Measurements from ENCODE around the gene AP1G1. TPM values are rescaled to one million over a fixed set of nuclear protein-coding genes. Genes with fewer than 3 reads are reported as not detected.

The AP1G1 gene
- total and polyA plus RNA-seq, 7 experiments from 2014 or later, result 6.7 to 147 (median 97.7) TPM

- no peaks in the 10 kb centered on the region for H3K9me3 ChIP-seq (ENCODE audit: control insufficient read depth in 2 of 3, low read length in 3 of 3)
- peaks cover 0 to 2% (median 0%) of the 10 kb centered on the region in 5 donors for H3K27me3 Mint-ChIP-seq
Measured at GRCh38 chr16:71807905-71808592, 585 bp downstream of the AP1G1 start.

GRCh38 chr16:71803305-71803690 lies 5.3 kb downstream of the AP1G1 start:
- intact Hi-C loops (cut with micrococcal nuclease), result loop anchor here in 1 of 2 donors (10.0 kb wide), 1 partner anchor 338 kb away; the partner anchor contains the start of gene ZNF23
- H3K36me3 Mint-ChIP-seq, result peaks cover 0 to 15% (median 8%) of the 10 kb centered on the region in 5 donors
- peaks cover 0 to 2% (median 0%) of the 10 kb centered on the region in 5 donors for H3K27me3 Mint-ChIP-seq
- CTCF ChIA-PET, result no interaction called here
- Histone ChIP-seq H3K27ac (ENCODE audit: low read depth, low read length) (no peak overlapping the region), H3K4me3 (ENCODE audit: low read length) (no peak overlapping the region), H3K36me3 (ENCODE audit: control insufficient read depth in 2 of 3, insufficient read depth in 3 of 3, low read length in 3 of 3) (peaks cover 0 to 5% (median 3%) of the 10 kb centered on the region in 3 experiments), H3K4me1 (ENCODE audit: control insufficient read depth in 2 of 2, insufficient read depth in 2 of 2, low read length in 2 of 2) (peaks cover 5 to 13% of the 10 kb centered on the region in 2 donors), H3K27me3 (ENCODE audit: control insufficient read depth in 2 of 2, insufficient read depth in 2 of 2, low read length in 2 of 2) (no peaks in the 10 kb centered on the region), H3K9me3 (ENCODE audit: control insufficient read depth in 2 of 3, low read length in 3 of 3) (no peaks in the 10 kb centered on the region)
- peak overlapping the region in 3 of 9 donors; percentile 20 to 70 (median 56) for H3K27ac Mint-ChIP-seq
- H3K4me3 Mint-ChIP-seq, result peak overlapping the region in 2 of 10 donors; percentile 16 to 21
- ATAC-seq (no peak), DNase-seq (no peak)
- POLR2A ChIA-PET, result no interaction called here
- H3K4me1 Mint-ChIP-seq, result peaks cover 7 to 64% (median 39%) of the 10 kb centered on the region in 7 donors
- H3K9me3 Mint-ChIP-seq, result peaks cover 0 to 2% (median 0%) of the 10 kb centered on the region in 11 donors

More at GRCh38 chr16:71807905-71808592, 585 bp downstream of the AP1G1 start:
- peak overlapping the region; percentile 98 to 100 (median 100) for H3K27ac Mint-ChIP-seq
- DNase-seq, result no peak
- Histone ChIP-seq H3K4me3 (ENCODE audit: low read length) (peak overlapping the region; percentile 99), H3K36me3 (ENCODE audit: control insufficient read depth in 2 of 3, insufficient read depth in 3 of 3, low read length in 3 of 3) (peaks cover 0 to 9% (median 5%) of the 10 kb centered on the region in 3 experiments), H3K4me1 (ENCODE audit: control insufficient read depth in 2 of 2, insufficient read depth in 2 of 2, low read length in 2 of 2) (peaks cover 22 to 24% of the 10 kb centered on the region in 2 donors), H3K27me3 (ENCODE audit: control insufficient read depth in 2 of 2, insufficient read depth in 2 of 2, low read length in 2 of 2) (no peaks in the 10 kb centered on the region), H3K27ac (ENCODE audit: low read depth, low read length) (peak overlapping the region; percentile 99)
- peaks cover 7 to 74% (median 42%) of the 10 kb centered on the region in 7 donors for H3K4me1 Mint-ChIP-seq
- H3K9me3 Mint-ChIP-seq, result peaks cover 0 to 5% (median 0%) of the 10 kb centered on the region in 11 donors
- CTCF ChIA-PET, result interaction anchor here (0.9 to 4.0 kb wide), 3 partner anchors 73 to 97 kb away, joined by 3 to 21 read pairs (median 4); no protein-coding TSS in a partner anchor
- POLR2A ChIA-PET, result interaction anchor here (0.8 to 7.7 kb wide), 17 partner anchors 12 to 286 kb away, joined by 3 to 144 read pairs (median 5); partner anchors contain the start of genes DHX38, IST1, TXNL4B and ZNF821
- H3K4me3 Mint-ChIP-seq, result peak overlapping the region; percentile 86 to 99 (median 97)
- H3K36me3 Mint-ChIP-seq, result peaks cover 0 to 14% (median 0%) of the 10 kb centered on the region in 5 donors
- ATAC-seq, result peak; percentile 13
- intact Hi-C loops (cut with micrococcal nuclease), result loop anchor here (1.0 to 10.0 kb wide), 5 partner anchors 36 to 1519 kb away; partner anchors contain the start of genes AARS1 (in 1 of the 2) and ZNF23 (in 1 of the 2)

- peak overlapping the region in 7 of 9 donors; percentile 8 to 66 (median 18) for H3K27ac Mint-ChIP-seq
- ATAC-seq (no peak), DNase-seq (no peak)
- Histone ChIP-seq H3K4me3 (ENCODE audit: low read length) (no peak overlapping the region), H3K4me1 (ENCODE audit: control insufficient read depth in 2 of 2, insufficient read depth in 2 of 2, low read length in 2 of 2) (peaks cover 9 to 24% of the 10 kb centered on the region in 2 donors), H3K27ac (ENCODE audit: low read depth, low read length) (no peak overlapping the region), H3K9me3 (ENCODE audit: control insufficient read depth in 2 of 3, low read length in 3 of 3) (no peaks in the 10 kb centered on the region), H3K36me3 (ENCODE audit: control insufficient read depth in 2 of 3, insufficient read depth in 3 of 3, low read length in 3 of 3) (no peaks in the 10 kb centered on the region), H3K27me3 (ENCODE audit: control insufficient read depth in 2 of 2, insufficient read depth in 2 of 2, low read length in 2 of 2) (no peaks in the 10 kb centered on the region)
- POLR2A ChIA-PET, result interaction anchor here (0.7 to 1.1 kb wide), 2 partner anchors 9 to 11 kb away, joined by 3 to 4 read pairs; no protein-coding TSS in a partner anchor
- H3K9me3 Mint-ChIP-seq, result no peaks in the 10 kb centered on the region
- CTCF ChIA-PET, result no interaction called here
- peaks cover 40 to 68% (median 64%) of the 10 kb centered on the region in 7 donors for H3K4me1 Mint-ChIP-seq
- H3K4me3 Mint-ChIP-seq, result peak overlapping the region in 5 of 10 donors; percentile 14 to 57 (median 33)
- H3K27me3 Mint-ChIP-seq, result no peaks in the 10 kb centered on the region
- intact Hi-C loops (cut with micrococcal nuclease), result no loop called here
- H3K36me3 Mint-ChIP-seq, result peaks cover 0 to 27% (median 3%) of the 10 kb centered on the region in 5 donors
Measured at GRCh38 chr16:71796501-71797097, 12.0 kb downstream of the AP1G1 start.

DNA sequence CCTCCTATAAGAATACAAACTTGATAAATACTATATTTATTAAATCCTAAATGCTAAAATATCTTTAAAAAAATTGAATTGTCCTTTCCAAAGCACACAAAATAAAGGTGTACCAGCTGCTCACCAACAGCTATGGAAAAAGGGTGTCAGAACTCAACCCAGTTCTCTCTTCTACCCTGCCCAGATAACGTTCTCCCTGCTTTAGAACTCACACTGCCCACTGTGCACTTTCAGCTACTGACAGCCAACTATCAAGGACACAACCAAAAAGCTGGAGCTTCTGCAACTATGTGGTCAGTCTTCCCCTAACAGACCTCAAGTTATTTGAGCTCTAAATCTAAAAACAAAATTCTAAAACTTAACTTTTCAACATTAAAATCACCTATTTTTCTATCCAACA lies 13.7 kb downstream of the AP1G1 start:
- Mint-ChIP-seq H3K36me3 (peaks cover 0 to 24% (median 0%) of the 10 kb centered on the region in 5 donors), H3K4me1 (peaks cover 52 to 83% (median 76%) of the 10 kb centered on the region in 7 donors), H3K27ac (peak overlapping the region in 7 of 9 donors; percentile 40 to 86 (median 58)), H3K27me3 (no peaks in the 10 kb centered on the region), H3K9me3 (no peaks in the 10 kb centered on the region), H3K4me3 (peak overlapping the region in 8 of 10 donors; percentile 3 to 58 (median 38))
- ChIA-PET CTCF (interaction anchor here (0.6 to 0.7 kb wide), 2 partner anchors 86 to 337 kb away, joined by 3 to 5 read pairs; no protein-coding TSS in a partner anchor), POLR2A (interaction anchor here (1.2 to 1.6 kb wide), 4 partner anchors 11 to 89 kb away, joined by 3 to 9 read pairs (median 6); partner anchors contain the start of genes AP1G1 and ZNF821)
- Histone ChIP-seq H3K9me3 (ENCODE audit: control insufficient read depth in 2 of 3, low read length in 3 of 3) (no peaks in the 10 kb centered on the region), H3K4me1 (ENCODE audit: control insufficient read depth in 2 of 2, insufficient read depth in 2 of 2, low read length in 2 of 2) (peaks cover 16 to 29% of the 10 kb centered on the region in 2 donors), H3K36me3 (ENCODE audit: control insufficient read depth in 2 of 3, insufficient read depth in 3 of 3, low read length in 3 of 3) (no peaks in the 10 kb centered on the region), H3K4me3 (ENCODE audit: low read length) (no peak overlapping the region), H3K27me3 (ENCODE audit: control insufficient read depth in 2 of 2, insufficient read depth in 2 of 2, low read length in 2 of 2) (no peaks in the 10 kb centered on the region), H3K27ac (ENCODE audit: low read depth, low read length) (no peak overlapping the region)
- no peak for DNase-seq
- intact Hi-C loops (cut with micrococcal nuclease), result loop anchor here in 1 of 2 donors (5.0 kb wide), 1 partner anchor 87 kb away; the partner anchor contains the start of gene ZNF821
- no peak for ATAC-seq

DNA sequence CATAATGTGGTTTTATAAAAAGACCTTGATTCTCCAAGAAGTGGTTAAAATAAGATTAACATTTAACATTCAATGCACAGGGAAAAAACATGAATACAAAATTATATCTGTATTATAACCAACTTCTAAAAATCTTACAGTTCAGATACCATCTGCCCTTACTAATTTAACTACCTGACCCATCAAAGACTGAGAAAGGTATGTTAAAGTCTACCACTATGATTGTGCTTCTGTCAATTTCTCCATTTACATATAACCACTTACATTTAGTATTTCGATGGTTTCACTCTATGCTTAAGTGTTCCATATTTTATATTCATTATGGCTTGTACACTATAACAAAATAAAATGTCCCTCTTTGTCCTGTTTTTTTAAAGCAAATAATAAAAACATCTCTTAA lies 14.6 kb downstream of the AP1G1 start:
- H3K4me1 Mint-ChIP-seq, result peaks cover 51 to 88% (median 78%) of the 10 kb centered on the region in 7 donors
- POLR2A ChIA-PET, result interaction anchor here (1.0 to 1.6 kb wide), 2 partner anchors 87 to 90 kb away, joined by 3 to 6 read pairs; partner anchors contain the start of gene ZNF821
- Histone ChIP-seq H3K36me3 (ENCODE audit: control insufficient read depth in 2 of 3, insufficient read depth in 3 of 3, low read length in 3 of 3) (peaks cover 0 to 5% (median 0%) of the 10 kb centered on the region in 3 experiments), H3K9me3 (ENCODE audit: control insufficient read depth in 2 of 3, low read length in 3 of 3) (no peaks in the 10 kb centered on the region), H3K4me1 (ENCODE audit: control insufficient read depth in 2 of 2, insufficient read depth in 2 of 2, low read length in 2 of 2) (peaks cover 16 to 29% of the 10 kb centered on the region in 2 donors), H3K27ac (ENCODE audit: low read depth, low read length) (no peak overlapping the region), H3K27me3 (ENCODE audit: control insufficient read depth in 2 of 2, insufficient read depth in 2 of 2, low read length in 2 of 2) (no peaks in the 10 kb centered on the region), H3K4me3 (ENCODE audit: low read length) (no peak overlapping the region)
- peak overlapping the region in 3 of 9 donors; percentile 6 to 50 (median 25) for H3K27ac Mint-ChIP-seq
- ATAC-seq (no peak), DNase-seq (no peak)
- CTCF ChIA-PET, result no interaction called here
- H3K27me3 Mint-ChIP-seq, result no peaks in the 10 kb centered on the region
- H3K4me3 Mint-ChIP-seq, result peak overlapping the region in 3 of 10 donors; percentile 14 to 63 (median 42)
- intact Hi-C loops (cut with micrococcal nuclease), result loop anchor here in 1 of 2 donors (5.0 kb wide), 1 partner anchor 88 kb away; the partner anchor contains the start of gene ZNF821
- H3K36me3 Mint-ChIP-seq, result peaks cover under 1 to 29% (median 4%) of the 10 kb centered on the region in 5 donors
- no peaks in the 10 kb centered on the region for H3K9me3 Mint-ChIP-seq

DNA sequence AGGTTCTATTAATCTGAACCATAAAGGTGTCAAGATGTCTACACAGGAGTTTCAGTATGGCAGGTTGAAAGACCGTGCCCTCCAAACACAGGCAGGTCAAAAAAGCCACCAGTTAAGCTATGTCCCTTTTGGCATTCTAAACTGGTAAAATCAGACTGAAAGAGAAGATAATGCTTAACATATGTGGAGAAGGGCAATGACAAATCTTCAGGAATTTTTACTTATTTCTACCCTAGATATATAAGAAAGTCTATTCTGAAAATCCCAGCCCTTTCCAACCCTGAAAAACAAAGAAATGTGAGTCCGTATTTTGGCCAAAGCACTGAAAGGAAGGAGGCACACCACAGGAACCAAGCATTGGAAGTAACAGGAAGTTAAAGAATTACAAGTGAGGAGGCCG lies 16.5 kb downstream of the AP1G1 start:
- Histone ChIP-seq H3K4me3 (ENCODE audit: low read length) (no peak overlapping the region), H3K36me3 (ENCODE audit: control insufficient read depth in 2 of 3, insufficient read depth in 3 of 3, low read length in 3 of 3) (peaks cover 0 to 21% (median 6%) of the 10 kb centered on the region in 3 experiments), H3K9me3 (ENCODE audit: control insufficient read depth in 2 of 3, low read length in 3 of 3) (no peaks in the 10 kb centered on the region), H3K27me3 (ENCODE audit: control insufficient read depth in 2 of 2, insufficient read depth in 2 of 2, low read length in 2 of 2) (no peaks in the 10 kb centered on the region), H3K27ac (ENCODE audit: low read depth, low read length) (no peak overlapping the region), H3K4me1 (ENCODE audit: control insufficient read depth in 2 of 2, insufficient read depth in 2 of 2, low read length in 2 of 2) (peaks cover 16 to 29% of the 10 kb centered on the region in 2 donors)
- no peak for ATAC-seq
- intact Hi-C loops (cut with micrococcal nuclease), result loop anchor here in 1 of 2 donors (5.0 kb wide), 1 partner anchor 90 kb away; the partner anchor contains the start of gene ZNF821
- POLR2A ChIA-PET, result no interaction called here
- CTCF ChIA-PET, result interaction anchor here (0.5 kb wide), 1 partner anchor 47 kb away, joined by 6 read pairs; no protein-coding TSS in a partner anchor
- Mint-ChIP-seq H3K4me3 (peak overlapping the region; percentile 2 to 67 (median 50)), H3K4me1 (peaks cover 47 to 94% (median 83%) of the 10 kb centered on the region in 7 donors), H3K27me3 (no peaks in the 10 kb centered on the region), H3K27ac (peak overlapping the region in 8 of 9 donors; percentile 7 to 65 (median 42)), H3K36me3 (peaks cover 7 to 38% (median 14%) of the 10 kb centered on the region in 5 donors), H3K9me3 (no peaks in the 10 kb centered on the region)
- DNase-seq, result no peak
